ENCODE data around the gene KRTAP19-8. TPM values are rescaled to one million over a fixed set of nuclear protein-coding genes. Genes with fewer than 3 reads are reported as not detected.

The KRTAP19-8 gene
- polyA plus RNA-seq (not detected in 3 replicates), polyA minus RNA-seq (not detected in 3 replicates)
- polyA plus RNA-seq (2011; ENCODE audit: low read depth) = not detected
- not detected in 2 replicates for polyA plus RNA-seq (2011; cell fraction: cytosol; rRNA removed)
- polyA plus RNA-seq (2011; cell fraction: nucleus; rRNA removed) = not detected in 2 replicates
- polyA plus RNA-seq (2012; ENCODE audit: low replicate concordance) = not detected in 2 replicates
- not detected for polyA minus RNA-seq (2011; cell fraction: cytosol; rRNA and poly(A)+ RNA removed)
- polyA minus RNA-seq (2011; cell fraction: nucleus; rRNA and poly(A)+ RNA removed) = not detected in 2 replicates

GRCh38 chr21:31038376-31038775, at the start of gene KRTAP19-8:
Gene KRTAP19-8 (minus strand): TSS chr21:31038476. CDS start chr21:31038443, 33 bp downstream.
- no peaks in the 10 kb centered on the region for H3K4me1 ChIP-seq (ENCODE audit: control insufficient read depth, extremely low read depth, insufficient read depth, low read length)
- no peak within 1 kb of the TSS for H3K4me2 ChIP-seq (ENCODE audit: control insufficient read depth, extremely low read depth, insufficient read depth, low read depth, low read length)
- no peak within 1 kb of the TSS for H3K9ac ChIP-seq (ENCODE audit: control insufficient read depth, extremely low read depth, insufficient read depth, low read length)
- no peaks in the 10 kb centered on the region for H3K9me3 ChIP-seq (ENCODE audit: control insufficient read depth, low read depth, low read length)
- no peak for TF ChIP-seq CTCF (optimal IDR thresholded peaks at IDR 0.05 in 1 of 3, IDR thresholded peaks at IDR 0.05 in 1 of 3, conservative IDR thresholded peaks at IDR 0.05 in 1 of 3; ENCODE audit: extremely low read depth in 1 of 3, insufficient read depth in 2 of 3, low read length in 3 of 3)
- no peak for TF ChIP-seq EZH2 (IDR thresholded peaks at IDR 0.05; ENCODE audit: low read length)
- DNase-seq (ENCODE audit: low read depth, low spot score) (no peak), FAIRE-seq (no peak)
- H3K79me2 ChIP-seq (ENCODE audit: control insufficient read depth, insufficient read depth, low read length) = no peaks in the 10 kb centered on the region
- no peak within 1 kb of the TSS for H3K27ac ChIP-seq (ENCODE audit: control insufficient read depth, insufficient read depth, low read length)
- no peaks in the 10 kb centered on the region for H4K20me1 ChIP-seq (ENCODE audit: control insufficient read depth, extremely low read depth, insufficient read depth, low read length)
- H3K9me1 ChIP-seq (ENCODE audit: control insufficient read depth, extremely low read depth, insufficient read depth, low read length) = no peaks in the 10 kb centered on the region
- H3K27me3 ChIP-seq (ENCODE audit: control insufficient read depth, extremely low read depth, insufficient read depth, low read length) = no peaks in the 10 kb centered on the region
- no peak within 1 kb of the TSS for H2AFZ ChIP-seq (ENCODE audit: control insufficient read depth, low read length)
- H3K4me3 ChIP-seq (ENCODE audit: control insufficient read depth in 2 of 3, extremely low read depth in 1 of 3, insufficient read depth in 2 of 3, low read depth in 1 of 3, low read length in 3 of 3) = no peak within 1 kb of the TSS
- no peaks in the 10 kb centered on the region for H3K36me3 ChIP-seq (ENCODE audit: control insufficient read depth in 2 of 2, extremely low read depth in 1 of 2, insufficient read depth in 2 of 2, low read length in 2 of 2)
- dilution Hi-C loops (cut with MboI; ENCODE audit: extremely low pct_ligation_motif_present, low sequenced_read_pairs) = no loop called here

DNA sequence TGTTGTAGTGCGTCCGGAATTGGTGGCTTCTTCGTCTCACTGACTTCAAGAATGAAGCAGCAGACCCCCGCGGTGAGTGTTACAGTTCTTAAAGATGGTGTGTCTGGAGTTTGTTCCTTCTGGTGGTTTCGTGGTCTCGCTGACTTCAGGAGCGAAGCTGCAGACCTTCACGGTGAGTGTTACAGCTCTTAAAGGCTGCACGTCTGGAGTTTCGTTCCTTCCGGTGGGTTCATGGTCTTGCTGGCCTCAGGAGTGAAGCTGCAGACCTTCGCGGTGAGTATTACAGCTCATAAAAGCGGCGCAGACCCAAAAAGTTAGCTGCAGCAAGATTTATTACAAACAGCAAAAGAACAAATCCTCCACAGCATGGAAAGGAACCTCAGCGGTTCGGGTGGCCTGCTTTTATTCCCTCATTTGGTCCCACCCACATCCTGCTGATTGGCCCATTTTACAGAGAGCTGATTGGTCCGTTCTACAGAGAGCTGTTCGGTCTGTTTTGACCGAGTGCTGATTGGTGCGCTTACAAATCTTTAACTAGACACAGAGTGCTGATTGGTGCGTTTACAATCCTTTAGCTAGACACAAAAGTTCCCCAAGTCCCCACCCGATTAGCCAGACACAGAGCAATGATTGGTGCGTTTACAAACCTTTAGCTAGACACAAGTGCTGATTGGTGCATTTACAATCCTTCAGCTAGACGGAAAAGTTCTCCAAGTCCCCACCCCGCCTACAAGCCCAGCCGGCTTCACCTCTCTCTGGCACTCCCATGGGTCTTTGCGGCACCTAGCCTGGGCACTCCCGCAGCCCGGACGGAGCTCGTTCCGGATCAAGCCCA, 49.6 kb upstream of the KRTAP19-8 start:
- Histone ChIP-seq H3K36me3 (ENCODE audit: control insufficient read depth in 2 of 2, extremely low read depth in 1 of 2, insufficient read depth in 2 of 2, low read length in 2 of 2) (no peaks in the 10 kb centered on the region), H3K27me3 (ENCODE audit: control insufficient read depth, extremely low read depth, insufficient read depth, low read length) (no peaks in the 10 kb centered on the region), H3K27ac (ENCODE audit: control insufficient read depth, insufficient read depth, low read length) (no peak overlapping the region), H4K20me1 (ENCODE audit: control insufficient read depth, extremely low read depth, insufficient read depth, low read length) (no peaks in the 10 kb centered on the region), H2AFZ (ENCODE audit: control insufficient read depth, low read length) (no peak overlapping the region), H3K4me3 (ENCODE audit: control insufficient read depth in 2 of 3, extremely low read depth in 1 of 3, insufficient read depth in 2 of 3, low read depth in 1 of 3, low read length in 3 of 3) (no peak overlapping the region), H3K9me1 (ENCODE audit: control insufficient read depth, extremely low read depth, insufficient read depth, low read length) (no peaks in the 10 kb centered on the region), H3K4me1 (ENCODE audit: control insufficient read depth, extremely low read depth, insufficient read depth, low read length) (no peaks in the 10 kb centered on the region), H3K79me2 (ENCODE audit: control insufficient read depth, insufficient read depth, low read length) (no peaks in the 10 kb centered on the region), H3K9ac (ENCODE audit: control insufficient read depth, extremely low read depth, insufficient read depth, low read length) (no peak overlapping the region), H3K4me2 (ENCODE audit: control insufficient read depth, extremely low read depth, insufficient read depth, low read depth, low read length) (no peak overlapping the region), H3K9me3 (ENCODE audit: control insufficient read depth, low read depth, low read length) (no peaks in the 10 kb centered on the region)
- TF ChIP-seq CTCF (optimal IDR thresholded peaks at IDR 0.05 in 1 of 3, IDR thresholded peaks at IDR 0.05 in 1 of 3, conservative IDR thresholded peaks at IDR 0.05 in 1 of 3; ENCODE audit: extremely low read depth in 1 of 3, insufficient read depth in 2 of 3, low read length in 3 of 3) (no peak), EZH2 (IDR thresholded peaks at IDR 0.05; ENCODE audit: low read length) (no peak)
- FAIRE-seq (no peak), DNase-seq (ENCODE audit: low read depth, low spot score) (no peak)
- dilution Hi-C loops (cut with MboI; ENCODE audit: extremely low pct_ligation_motif_present, low sequenced_read_pairs) = no loop called here
